OCI-LY3 (cell line): Measurements from ENCODE around the gene SLC38A7.

Experiments used
- EZH2phosphoT487 ChIP-seq: fragments of 200-600 bp; shearing (Covaris generic); IDR thresholded peaks from 2 replicates; pipeline ENCODE4 v1.6.1; 2018; ENCODE audit warnings: antibody characterized with exemption, mixed run types, low read depth
- TF ChIP-seq, protein P1 (sequence below): fragments of 200-600, 300-600 bp; sonication (generic); IDR thresholded peaks from 2 replicates; pipeline ENCODE4 v1.5.1; 2014; ENCODE audit warnings: antibody characterized with exemption, low read length, low read depth

DNA sequence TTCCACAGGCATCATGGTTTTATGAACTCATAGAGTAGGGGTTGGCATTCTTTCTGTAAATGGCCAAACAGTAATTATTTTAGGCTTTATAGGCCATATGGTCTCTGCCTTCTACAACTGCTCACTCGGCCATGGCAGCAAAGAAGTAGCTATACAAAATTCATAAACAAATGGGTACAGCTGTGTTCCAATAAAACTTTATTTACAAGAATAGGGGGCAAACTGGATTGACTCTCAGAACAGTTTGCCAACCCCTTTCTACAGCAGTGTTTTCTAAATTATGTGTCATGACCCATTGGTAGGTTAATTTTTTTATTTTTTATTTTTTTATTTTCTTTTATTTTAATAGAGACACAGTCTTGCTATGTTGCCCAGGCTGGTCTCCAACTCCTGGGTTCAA is 29.2 kb upstream of the SLC38A7 start:
- TF ChIP-seq, protein P1, sequence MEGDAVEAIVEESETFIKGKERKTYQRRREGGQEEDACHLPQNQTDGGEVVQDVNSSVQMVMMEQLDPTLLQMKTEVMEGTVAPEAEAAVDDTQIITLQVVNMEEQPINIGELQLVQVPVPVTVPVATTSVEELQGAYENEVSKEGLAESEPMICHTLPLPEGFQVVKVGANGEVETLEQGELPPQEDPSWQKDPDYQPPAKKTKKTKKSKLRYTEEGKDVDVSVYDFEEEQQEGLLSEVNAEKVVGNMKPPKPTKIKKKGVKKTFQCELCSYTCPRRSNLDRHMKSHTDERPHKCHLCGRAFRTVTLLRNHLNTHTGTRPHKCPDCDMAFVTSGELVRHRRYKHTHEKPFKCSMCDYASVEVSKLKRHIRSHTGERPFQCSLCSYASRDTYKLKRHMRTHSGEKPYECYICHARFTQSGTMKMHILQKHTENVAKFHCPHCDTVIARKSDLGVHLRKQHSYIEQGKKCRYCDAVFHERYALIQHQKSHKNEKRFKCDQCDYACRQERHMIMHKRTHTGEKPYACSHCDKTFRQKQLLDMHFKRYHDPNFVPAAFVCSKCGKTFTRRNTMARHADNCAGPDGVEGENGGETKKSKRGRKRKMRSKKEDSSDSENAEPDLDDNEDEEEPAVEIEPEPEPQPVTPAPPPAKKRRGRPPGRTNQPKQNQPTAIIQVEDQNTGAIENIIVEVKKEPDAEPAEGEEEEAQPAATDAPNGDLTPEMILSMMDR, result no peak
- no peak for TF ChIP-seq EZH2phosphoT487
